CD4-positive, CD25-positive, alpha-beta regulatory T cell (primary cell): ENCODE data around the gene NFKB2. TPM values are rescaled to one million over a fixed set of nuclear protein-coding genes. Genes with fewer than 3 reads are reported as not detected.

ENCODE experiments used
- ATAC-seq, 2 donors: fragments of 150-1000 bp; cut with Tn5 transposase; one replicate each; pipeline ENCODE4 v1.10.0; 2021; ENCODE audit warnings: low read depth in 2 of 2, moderate number of reproducible peaks in 2 of 2, moderate library complexity in 1 of 2
- DNase-seq, 3 donors: peaks; one replicate each; pipeline versions ENCODE4 v3.0.0 to v3.0.0-alpha.2; 2012 to 2022; ENCODE audit warnings: mixed read lengths in 1 of 3
- H3K27ac ChIP-seq: one replicate; pipeline ENCODE4 v1.7.0; 2013; ENCODE audit warnings: mild to moderate bottlenecking, low read length; ENCODE audit not compliant: insufficient read depth, poor library complexity, severe bottlenecking
- H3K27me3 ChIP-seq: one replicate; pipeline ENCODE4 v1.7.0; 2013; ENCODE audit warnings: low read length; ENCODE audit not compliant: control insufficient read depth, insufficient read depth
- H3K36me3 ChIP-seq: one replicate; pipeline ENCODE4 v1.7.0; 2013; ENCODE audit warnings: mild to moderate bottlenecking, low read length, moderate library complexity; ENCODE audit not compliant: control insufficient read depth, insufficient read depth
- H3K4me1 ChIP-seq: 2 replicates; pipeline ENCODE4 v1.7.0; 2013; ENCODE audit warnings: mild to moderate bottlenecking, low read length; ENCODE audit not compliant: insufficient read depth, control insufficient read depth, poor library complexity, severe bottlenecking
- H3K4me3 ChIP-seq: one replicate; pipeline ENCODE4 v1.7.0; 2013; ENCODE audit warnings: low read depth, mild to moderate bottlenecking, low read length, moderate library complexity
- H3K9me3 ChIP-seq, 2 experiments: 1 replicate in 1 of 2; 2 replicates in 1 of 2; pipeline ENCODE4 v1.7.0; 2013; ENCODE audit warnings: low read length in 2 of 2, mild to moderate bottlenecking in 1 of 2, moderate library complexity in 1 of 2; ENCODE audit not compliant: control insufficient read depth in 2 of 2
- H3K27ac Mint-ChIP-seq, 3 donors: one replicate each; pipeline ENCODE4 v1.8.0; 2020 to 2022; ENCODE audit warnings: mild to moderate bottlenecking in 3 of 3, mixed read lengths in 3 of 3, moderate library complexity in 2 of 3
- H3K27me3 Mint-ChIP-seq: one replicate; pipeline ENCODE4 v1.8.0; 2022; ENCODE audit warnings: mild to moderate bottlenecking, mixed read lengths
- H3K36me3 Mint-ChIP-seq: one replicate; pipeline ENCODE4 v1.8.0; 2020; ENCODE audit warnings: mixed read lengths
- H3K4me1 Mint-ChIP-seq, 4 donors: one replicate each; pipeline ENCODE4 v1.8.0; 2020 to 2022; ENCODE audit warnings: mixed read lengths in 4 of 4, mild to moderate bottlenecking in 1 of 4
- H3K4me3 Mint-ChIP-seq, 4 donors: one replicate each; pipeline ENCODE4 v1.8.0; 2020 to 2022; ENCODE audit warnings: mild to moderate bottlenecking in 4 of 4, mixed read lengths in 4 of 4, moderate library complexity in 3 of 4
- H3K9me3 Mint-ChIP-seq, 7 donors: one replicate each; pipeline ENCODE4 v1.8.0; 2020 to 2022; ENCODE audit warnings: mixed read lengths in 7 of 7, mild to moderate bottlenecking in 3 of 7, moderate library complexity in 2 of 7
- polyA plus RNA-seq, 4 donors: library from polyadenylated mRNA; unstranded; fragments of 300-500 nt; fragmentation: Illumina TruSeq; gene quantifications; one replicate each; pipeline ENCODE4 v1.2.3, GENCODE V29; 2021
- total RNA-seq: library from RNA; stranded (reverse); gene quantifications from one replicate; pipeline ENCODE4 v1.2.3, GENCODE V29; 2022

NFKB2 gene
- total RNA-seq (385 TPM), polyA plus RNA-seq (1 to 10 TPM; 6.3 to 8.2 (median 6.7) TPM)

GRCh38 chr10:102395400-102396316 is at the start of gene NFKB2:
Gene NFKB2 (plus strand): TSS chr10:102395705. CDS start chr10:102395960, 255 bp downstream.
- Mint-ChIP-seq H3K36me3 (no peaks in the 10 kb centered on the region), H3K9me3 (no peaks in the 10 kb centered on the region), H3K4me3 (peak within 1 kb of the TSS; percentile 94 to 97 (median 96)), H3K4me1 (peaks cover 4 to 57% (median 27%) of the 10 kb centered on the region in 4 donors), H3K27ac (peak within 1 kb of the TSS; percentile 99 to 100 (median 100)), H3K27me3 (peaks cover 18% of the 10 kb centered on the region)
- Histone ChIP-seq H3K27ac (peak within 1 kb of the TSS; percentile 100), H3K4me3 (peak within 1 kb of the TSS; percentile 97), H3K9me3 (no peaks in the 10 kb centered on the region), H3K36me3 (peaks cover 15% of the 10 kb centered on the region), H3K4me1 (peaks cover 51% of the 10 kb centered on the region), H3K27me3 (no peaks in the 10 kb centered on the region)
- DNase-seq (peak; percentile 86 to 90 (median 89)), ATAC-seq (peak; percentile 30 to 36)

- Histone ChIP-seq H3K4me3 (no peak overlapping the region), H3K27ac (no peak overlapping the region), H3K9me3 (no peaks in the 10 kb centered on the region), H3K4me1 (no peaks in the 10 kb centered on the region), H3K36me3 (peaks cover 51% of the 10 kb centered on the region), H3K27me3 (no peaks in the 10 kb centered on the region)
- H3K9me3 Mint-ChIP-seq, result no peaks in the 10 kb centered on the region
- H3K4me3 Mint-ChIP-seq, result no peak overlapping the region
- H3K27me3 Mint-ChIP-seq, result no peaks in the 10 kb centered on the region
- DNase-seq, result peak in 1 of 3 donors; percentile 38
- peak overlapping the region in 1 of 3 donors; percentile 56 for H3K27ac Mint-ChIP-seq
- peaks cover 0 to 6% (median 0%) of the 10 kb centered on the region in 4 donors for H3K4me1 Mint-ChIP-seq
- peaks cover 28% of the 10 kb centered on the region for H3K36me3 Mint-ChIP-seq
- ATAC-seq, result no peak
These were observed 48.2 kb upstream of the NFKB2 start for GRCh38 chr10:102347236-102347828.

- Histone ChIP-seq H3K27ac (no peak overlapping the region), H3K9me3 (no peaks in the 10 kb centered on the region), H3K4me1 (no peaks in the 10 kb centered on the region), H3K4me3 (no peak overlapping the region), H3K36me3 (peaks cover 62% of the 10 kb centered on the region), H3K27me3 (no peaks in the 10 kb centered on the region)
- no peaks in the 10 kb centered on the region for H3K27me3 Mint-ChIP-seq
- no peaks in the 10 kb centered on the region for H3K4me1 Mint-ChIP-seq
- H3K36me3 Mint-ChIP-seq, result peaks cover 38% of the 10 kb centered on the region
- ATAC-seq (peak; percentile 58 to 68), DNase-seq (peak; percentile 57 to 74 (median 64))
- no peaks in the 10 kb centered on the region for H3K9me3 Mint-ChIP-seq
- H3K27ac Mint-ChIP-seq, result no peak overlapping the region
- H3K4me3 Mint-ChIP-seq, result no peak overlapping the region
These were observed 43.3 kb upstream of the NFKB2 start for GRCh38 chr10:102352066-102352715.

- Histone ChIP-seq H3K4me1 (no peaks in the 10 kb centered on the region), H3K4me3 (no peak overlapping the region), H3K9me3 (no peaks in the 10 kb centered on the region), H3K27me3 (no peaks in the 10 kb centered on the region), H3K36me3 (peaks cover 70% of the 10 kb centered on the region), H3K27ac (no peak overlapping the region)
- no peaks in the 10 kb centered on the region for H3K9me3 Mint-ChIP-seq
- H3K4me3 Mint-ChIP-seq, result no peak overlapping the region
- ATAC-seq (no peak), DNase-seq (no peak)
- no peaks in the 10 kb centered on the region for H3K4me1 Mint-ChIP-seq
- H3K27ac Mint-ChIP-seq, result no peak overlapping the region
- no peaks in the 10 kb centered on the region for H3K27me3 Mint-ChIP-seq
- H3K36me3 Mint-ChIP-seq, result peaks cover 42% of the 10 kb centered on the region
These were observed 41.1 kb upstream of the NFKB2 start for GRCh38 chr10:102354451-102354850.

GRCh38 chr10:102358712-102359382 is 36.7 kb upstream of the NFKB2 start:
- Histone ChIP-seq H3K4me3 (no peak overlapping the region), H3K36me3 (peaks cover 82% of the 10 kb centered on the region), H3K9me3 (no peaks in the 10 kb centered on the region), H3K27ac (no peak overlapping the region), H3K27me3 (no peaks in the 10 kb centered on the region), H3K4me1 (no peaks in the 10 kb centered on the region)
- peak in 1 of 3 donors; percentile 34 for DNase-seq
- no peaks in the 10 kb centered on the region for H3K27me3 Mint-ChIP-seq
- ATAC-seq, result no peak
- H3K36me3 Mint-ChIP-seq, result peaks cover 67% of the 10 kb centered on the region
- no peaks in the 10 kb centered on the region for H3K4me1 Mint-ChIP-seq
- no peak overlapping the region for H3K4me3 Mint-ChIP-seq
- H3K9me3 Mint-ChIP-seq, result no peaks in the 10 kb centered on the region
- H3K27ac Mint-ChIP-seq, result no peak overlapping the region

GRCh38 chr10:102367441-102367840 is 28.1 kb upstream of the NFKB2 start:
- no peak overlapping the region for H3K27ac Mint-ChIP-seq
- H3K4me1 ChIP-seq, result no peaks in the 10 kb centered on the region
- no peaks in the 10 kb centered on the region for H3K27me3 ChIP-seq
- no peaks in the 10 kb centered on the region for H3K9me3 ChIP-seq
- H3K36me3 ChIP-seq, result peaks cover 88% of the 10 kb centered on the region
- H3K9me3 Mint-ChIP-seq, result no peaks in the 10 kb centered on the region
- H3K27ac ChIP-seq, result no peak overlapping the region
- DNase-seq (no peak), ATAC-seq (no peak)
- H3K27me3 Mint-ChIP-seq, result peaks cover 4% of the 10 kb centered on the region
- no peak overlapping the region for H3K4me3 Mint-ChIP-seq
- peaks cover 80% of the 10 kb centered on the region for H3K36me3 Mint-ChIP-seq
- H3K4me1 Mint-ChIP-seq, result peaks cover 0 to 2% (median under 1%) of the 10 kb centered on the region in 4 donors
- H3K4me3 ChIP-seq, result no peak overlapping the region

- H3K36me3 Mint-ChIP-seq, result peaks cover 80% of the 10 kb centered on the region
- no peak for ATAC-seq
These were observed 27.4 kb upstream of the NFKB2 start for GRCh38 chr10:102368077-102368476.

More at GRCh38 chr10:102368077-102368476, 27.4 kb upstream of the NFKB2 start:
- Mint-ChIP-seq H3K4me3 (no peak overlapping the region), H3K9me3 (no peaks in the 10 kb centered on the region), H3K27ac (no peak overlapping the region), H3K27me3 (peaks cover 4% of the 10 kb centered on the region), H3K4me1 (peaks cover 0 to 6% (median 1%) of the 10 kb centered on the region in 4 donors)
- Histone ChIP-seq H3K27me3 (no peaks in the 10 kb centered on the region), H3K27ac (no peak overlapping the region), H3K4me3 (no peak overlapping the region), H3K9me3 (no peaks in the 10 kb centered on the region), H3K4me1 (no peaks in the 10 kb centered on the region), H3K36me3 (peaks cover 88% of the 10 kb centered on the region)
- no peak for DNase-seq
